ENCODE data around the gene TNF.

TNF gene

GRCh38 chr6:31576897-31577578, 1.7 kb downstream of the TNF start:
- Histone ChIP-seq H3K4me2 (ENCODE audit: low read depth, low read length, poor library complexity, severe bottlenecking) (peak overlapping the region; percentile 86), H4K20me1 (ENCODE audit: low read depth, low read length) (no peaks in the 10 kb centered on the region), H3K36me3 (ENCODE audit: low read length) (peaks cover 3% of the 10 kb centered on the region; the same call in 1 of the 2 replicates), H3K9me3 (ENCODE audit: insufficient read depth, low read length) (no peaks in the 10 kb centered on the region), H3K9ac (ENCODE audit: low read length) (peak overlapping the region; percentile 84), H3K9me2 (replicated peaks; ENCODE audit: insufficient read depth, low read length) (no peaks in the 10 kb centered on the region), H3K27me3 (ENCODE audit: low read length) (no peaks in the 10 kb centered on the region), H3K27ac (ENCODE audit: low read depth, low read length) (peak overlapping the region; percentile 92), H3F3A (ENCODE audit: insufficient read depth) (peaks cover 86% of the 10 kb centered on the region), H2AFZ (ENCODE audit: low read depth, low read length, severe bottlenecking) (no peak overlapping the region), H3K4me3 (ENCODE audit: insufficient read depth, low read length, poor library complexity, severe bottlenecking) (peak overlapping the region; percentile 71), H3K79me2 (ENCODE audit: insufficient read depth, low read length) (peaks cover 51% of the 10 kb centered on the region)
- TF ChIP-seq EZH2phosphoT487 (conservative IDR thresholded peaks at IDR 0.05; ENCODE audit: low read length): no peak
- no peak for TF ChIP-seq CTCF (IDR thresholded peaks at IDR 0.05; ENCODE audit: insufficient read depth, low read length, poor library complexity, severe bottlenecking)

- Histone ChIP-seq H4K20me1 (ENCODE audit: low read depth, low read length) (no peaks in the 10 kb centered on the region), H3F3A (ENCODE audit: insufficient read depth) (peaks cover 86% of the 10 kb centered on the region), H3K36me3 (ENCODE audit: low read length) (peaks cover 3% of the 10 kb centered on the region; the same call in 1 of the 2 replicates), H3K9ac (ENCODE audit: low read length) (peak overlapping the region; percentile 84), H3K27me3 (ENCODE audit: low read length) (no peaks in the 10 kb centered on the region), H3K9me2 (replicated peaks; ENCODE audit: insufficient read depth, low read length) (no peaks in the 10 kb centered on the region), H3K27ac (ENCODE audit: low read depth, low read length) (peak overlapping the region; percentile 92), H3K4me3 (ENCODE audit: insufficient read depth, low read length, poor library complexity, severe bottlenecking) (peak overlapping the region; percentile 71), H2AFZ (ENCODE audit: low read depth, low read length, severe bottlenecking) (no peak overlapping the region), H3K79me2 (ENCODE audit: insufficient read depth, low read length) (peaks cover 48% of the 10 kb centered on the region), H3K9me3 (ENCODE audit: insufficient read depth, low read length) (no peaks in the 10 kb centered on the region), H3K4me2 (ENCODE audit: low read depth, low read length, poor library complexity, severe bottlenecking) (peak overlapping the region; percentile 86)
- no peak for TF ChIP-seq EZH2phosphoT487 (conservative IDR thresholded peaks at IDR 0.05; ENCODE audit: low read length)
- no peak for TF ChIP-seq CTCF (IDR thresholded peaks at IDR 0.05; ENCODE audit: insufficient read depth, low read length, poor library complexity, severe bottlenecking)
These were observed 2.2 kb downstream of the TNF start for GRCh38 chr6:31577579-31577966.

GRCh38 chr6:31578184-31579118, 3.1 kb downstream of the TNF start:
- H3K4me2 ChIP-seq (ENCODE audit: low read depth, low read length, poor library complexity, severe bottlenecking): peak overlapping the region; percentile 86
- H4K20me1 ChIP-seq (ENCODE audit: low read depth, low read length): no peaks in the 10 kb centered on the region
- H3K36me3 ChIP-seq (ENCODE audit: low read length): peaks cover 3% of the 10 kb centered on the region; the same call in 1 of the 2 replicates
- H3K27me3 ChIP-seq (ENCODE audit: low read length): no peaks in the 10 kb centered on the region
- H3K9ac ChIP-seq (ENCODE audit: low read length): no peak overlapping the region; the same call in 1 of the 2 replicates
- H3K27ac ChIP-seq (ENCODE audit: low read depth, low read length): peak overlapping the region; percentile 92
- peaks cover 43% of the 10 kb centered on the region for H3K79me2 ChIP-seq (ENCODE audit: insufficient read depth, low read length)
- no peak overlapping the region for H3K4me3 ChIP-seq (ENCODE audit: insufficient read depth, low read length, poor library complexity, severe bottlenecking)
- H3F3A ChIP-seq (ENCODE audit: insufficient read depth): peaks cover 90% of the 10 kb centered on the region
- no peaks in the 10 kb centered on the region for H3K9me2 ChIP-seq (replicated peaks; ENCODE audit: insufficient read depth, low read length)
- TF ChIP-seq CTCF (IDR thresholded peaks at IDR 0.05; ENCODE audit: insufficient read depth, low read length, poor library complexity, severe bottlenecking): no peak
- TF ChIP-seq EZH2phosphoT487 (conservative IDR thresholded peaks at IDR 0.05; ENCODE audit: low read length): no peak
- no peaks in the 10 kb centered on the region for H3K9me3 ChIP-seq (ENCODE audit: insufficient read depth, low read length)
- H2AFZ ChIP-seq (ENCODE audit: low read depth, low read length, severe bottlenecking): no peak overlapping the region
